ENCODE measurements around the gene GPR45. TPM values are rescaled to one million over a fixed set of nuclear protein-coding genes. Genes with fewer than 3 reads are reported as not detected.
A peak's percentile ranks its signal among the peaks of the same experiment; 100 is the strongest.
"Not testable (repeated sequence)": the region's sequence is repeated elsewhere in the genome, so short reads cannot be mapped to it uniquely, and the experiment has no call there.

The GPR45 gene
- total RNA-seq, 2 donors from 2014 or later = not detected

DNA sequence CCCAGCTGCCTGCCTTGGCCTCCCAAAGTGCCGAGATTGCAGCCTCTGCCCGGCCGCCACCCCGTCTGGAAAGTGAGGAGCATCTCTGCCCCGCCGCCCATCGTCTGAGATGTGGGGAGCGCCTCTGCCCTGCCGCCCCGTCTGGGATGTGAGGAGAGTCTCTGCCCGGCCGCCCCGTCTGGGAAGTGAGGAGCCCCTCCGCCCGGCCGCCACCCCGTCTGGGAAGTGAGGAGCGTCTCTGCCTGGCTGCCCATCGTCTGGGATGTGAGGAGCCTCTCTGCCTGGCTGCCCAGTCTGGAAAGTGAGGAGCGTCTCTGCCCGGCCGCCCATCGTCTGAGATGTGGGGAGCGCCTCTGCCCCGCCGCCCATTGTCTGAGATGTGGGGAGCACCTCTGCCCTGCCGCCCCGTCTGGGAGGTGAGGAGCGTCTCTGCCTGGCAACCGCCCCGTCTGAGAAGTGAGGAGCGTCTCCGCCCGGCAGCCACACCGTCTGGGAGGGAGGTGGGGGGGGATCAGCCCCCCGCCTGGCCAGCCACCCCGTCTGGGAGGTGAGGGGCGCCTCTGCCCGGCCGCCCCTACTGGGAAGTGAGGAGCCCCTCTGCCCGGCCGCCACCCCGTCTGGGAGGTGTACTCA, 9.6 kb downstream of the GPR45 start:
- DNase-seq; ATAC-seq; intact Hi-C loops (cut with DNase I): not testable (repeated sequence)

DNA sequence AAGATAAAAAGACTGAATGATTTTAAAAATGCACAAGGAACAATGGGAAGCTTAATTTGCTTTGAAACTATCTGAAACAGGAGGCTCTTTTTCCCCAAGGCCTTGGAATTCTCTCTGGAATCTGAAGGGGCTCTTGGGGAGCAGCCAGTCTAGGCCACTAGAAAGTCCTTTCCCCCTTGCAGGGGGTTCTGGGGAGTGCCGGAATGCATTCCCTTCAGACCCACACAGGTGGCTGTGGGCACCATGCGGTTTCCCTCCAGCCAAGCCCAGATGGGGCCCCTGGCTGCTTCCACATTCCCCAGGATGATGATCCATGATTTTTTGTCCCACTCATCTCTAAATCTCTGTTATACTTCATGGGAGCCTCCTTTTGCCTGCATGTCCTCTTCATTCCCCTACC, 10.7 kb downstream of the GPR45 start:
- ATAC-seq (no peak), DNase-seq (no peak)
- intact Hi-C loops (cut with DNase I) = no loop called here

DNA sequence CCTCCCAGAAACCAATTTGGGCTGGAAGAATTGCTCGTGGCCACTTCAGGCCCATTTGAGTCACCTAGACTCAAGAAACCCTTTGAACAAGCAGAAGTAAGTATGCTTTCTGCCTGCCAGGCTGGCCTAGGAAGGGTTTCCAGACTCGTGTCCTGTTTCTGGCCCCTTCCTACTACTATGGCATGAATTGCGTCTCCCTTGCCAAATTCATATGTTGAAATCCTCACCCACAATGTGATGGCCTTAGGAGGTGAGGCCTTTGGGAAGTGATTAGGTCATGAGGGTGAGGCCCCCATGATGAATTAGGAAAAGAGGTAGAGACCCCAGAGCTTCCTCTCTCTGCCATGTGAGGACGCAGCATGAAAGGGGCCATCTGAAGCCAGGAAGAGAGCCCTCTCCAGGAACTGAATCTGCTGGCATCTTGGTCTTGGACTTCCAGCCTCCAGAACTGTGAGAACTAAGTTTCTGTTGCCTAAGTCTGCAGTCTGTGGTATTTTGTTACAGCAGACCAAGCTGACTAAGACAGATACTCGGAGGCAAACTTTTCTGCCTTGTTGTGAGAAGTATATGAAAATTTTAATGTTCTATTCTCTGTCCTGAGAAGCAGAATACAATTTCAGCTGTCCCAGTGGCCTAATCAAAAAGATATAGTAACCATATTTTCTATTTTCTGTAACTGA, 13.1 kb downstream of the GPR45 start:
- intact Hi-C loops (cut with DNase I) = no loop called here
- DNase-seq (no peak), ATAC-seq (no peak)

- intact Hi-C loops (cut with DNase I) = no loop called here
- no peak for DNase-seq
- no peak for ATAC-seq
These were observed 14.4 kb downstream of the GPR45 start for GRCh38 chr2:105255979-105256378.

DNA sequence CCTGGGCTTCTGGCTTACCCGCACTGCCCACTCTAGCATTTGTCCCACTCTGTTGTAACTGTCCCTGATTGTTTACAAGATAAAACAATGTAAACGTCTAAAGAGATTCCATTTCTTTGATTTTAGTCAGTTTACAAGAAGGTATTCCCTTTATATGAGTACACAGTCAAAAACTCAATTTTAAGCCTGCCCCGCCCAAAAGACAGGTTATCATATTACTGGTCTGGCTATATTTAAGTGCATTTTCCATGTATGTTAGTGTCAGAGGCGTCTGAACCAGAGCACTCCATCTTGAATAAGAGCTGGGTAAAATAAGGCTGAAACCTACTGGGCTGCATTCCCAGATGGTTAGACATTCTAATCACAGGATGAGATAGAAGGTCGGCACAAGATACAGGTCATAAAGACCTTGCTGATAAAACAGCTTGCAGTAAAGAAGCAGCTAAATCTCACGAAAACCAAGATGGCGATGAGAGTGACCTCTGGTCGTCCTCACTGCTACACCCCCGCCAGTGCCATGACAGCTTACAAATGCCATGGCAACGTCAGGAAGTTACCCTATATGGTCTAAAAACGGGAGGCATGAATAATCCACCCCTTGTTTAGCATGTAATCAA, 15.0 kb downstream of the GPR45 start:
- intact Hi-C loops (cut with DNase I) = no loop called here
- no peak for ATAC-seq
- no peak for DNase-seq

- no peak for DNase-seq
- intact Hi-C loops (cut with DNase I) = no loop called here
- ATAC-seq = no peak
These were observed 16.4 kb downstream of the GPR45 start for GRCh38 chr2:105257981-105258380.

DNA sequence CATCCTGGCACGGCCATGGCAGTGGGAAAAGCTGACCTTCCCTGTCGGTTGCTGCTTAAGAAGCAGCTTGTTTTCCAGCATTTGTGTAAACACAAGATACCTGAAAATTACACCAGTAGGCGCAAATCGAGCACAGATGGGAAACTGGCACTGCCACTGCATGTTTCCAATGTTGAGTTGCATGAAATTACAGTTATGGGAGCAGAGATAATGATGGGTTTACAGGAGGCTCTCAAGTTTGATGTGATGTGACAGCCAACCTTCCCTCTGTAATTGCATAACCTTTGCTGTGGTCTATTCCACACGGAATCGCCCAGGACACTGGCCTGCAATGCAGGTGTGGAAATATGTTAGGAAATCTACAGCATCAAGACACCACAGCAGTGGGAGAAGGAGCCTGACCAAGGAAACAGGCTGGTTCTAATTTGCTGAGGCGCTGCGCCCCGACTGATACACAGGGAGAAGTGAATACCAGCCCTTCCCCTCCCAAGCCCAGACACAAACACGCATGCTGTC, 17.4 kb downstream of the GPR45 start:
- DNase-seq (no peak), ATAC-seq (no peak)
- intact Hi-C loops (cut with DNase I) = no loop called here

DNA sequence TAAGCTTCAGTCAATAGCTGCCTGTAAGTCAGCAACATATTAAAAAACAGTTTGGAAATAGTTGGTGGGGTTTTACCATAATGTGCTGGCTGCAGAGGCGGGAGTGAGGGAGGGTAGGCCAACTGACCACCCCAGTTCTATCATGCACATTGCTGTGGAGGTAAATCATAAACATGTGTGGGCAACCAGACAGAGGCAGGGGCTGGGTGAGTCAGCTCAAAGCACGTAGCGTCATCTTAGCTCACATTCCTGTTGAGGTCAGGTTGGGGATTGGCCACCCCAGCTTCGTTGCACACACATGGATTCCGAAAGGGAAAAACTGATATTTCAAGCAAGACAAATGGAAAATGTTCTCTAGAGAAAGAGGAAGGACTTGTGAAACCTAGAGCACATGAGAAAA, 19.5 kb downstream of the GPR45 start:
- DNase-seq = no peak
- intact Hi-C loops (cut with DNase I) = no loop called here
- ATAC-seq = peak in 1 of 2 donors; percentile 32

- intact Hi-C loops (cut with DNase I) = no loop called here
- no peak for DNase-seq
- ATAC-seq = no peak
These were observed 21.1 kb downstream of the GPR45 start for GRCh38 chr2:105262651-105263091.

- DNase-seq (no peak), ATAC-seq (no peak)
These were observed 27.9 kb downstream of the GPR45 start for GRCh38 chr2:105269426-105269825.

GRCh38 chr2:105271393-105272045, 30.0 kb downstream of the GPR45 start:
- intact Hi-C loops (cut with DNase I) = no loop called here
- DNase-seq (no peak), ATAC-seq (no peak)

More at GRCh38 chr2:105269426-105269825, 27.9 kb downstream of the GPR45 start:
- intact Hi-C loops (cut with DNase I) = no loop called here

DNA sequence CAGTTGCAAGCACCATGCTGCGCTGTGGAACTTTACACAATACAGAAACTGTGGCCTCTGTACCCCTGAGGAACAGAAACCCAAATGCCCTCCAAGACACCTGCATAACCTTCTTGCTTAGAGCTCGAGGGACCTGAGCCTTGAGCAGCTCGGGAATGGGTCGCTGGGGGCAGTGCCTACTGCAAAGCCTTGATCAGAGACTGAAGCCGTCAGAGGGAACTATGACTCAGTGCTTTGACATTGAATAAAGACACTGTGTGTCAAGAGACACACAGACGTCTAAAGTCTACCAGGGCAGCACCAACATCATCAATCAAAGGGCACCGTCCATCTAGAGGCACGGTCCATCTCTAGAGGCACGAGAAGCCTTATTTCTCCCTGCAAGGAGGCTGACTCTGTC, 30.6 kb downstream of the GPR45 start:
- no peak for ATAC-seq
- intact Hi-C loops (cut with DNase I) = no loop called here
- DNase-seq = no peak

- no peak for ATAC-seq
- intact Hi-C loops (cut with DNase I) = no loop called here
- no peak for DNase-seq
These were observed 32.5 kb downstream of the GPR45 start for GRCh38 chr2:105274046-105274445.

DNA sequence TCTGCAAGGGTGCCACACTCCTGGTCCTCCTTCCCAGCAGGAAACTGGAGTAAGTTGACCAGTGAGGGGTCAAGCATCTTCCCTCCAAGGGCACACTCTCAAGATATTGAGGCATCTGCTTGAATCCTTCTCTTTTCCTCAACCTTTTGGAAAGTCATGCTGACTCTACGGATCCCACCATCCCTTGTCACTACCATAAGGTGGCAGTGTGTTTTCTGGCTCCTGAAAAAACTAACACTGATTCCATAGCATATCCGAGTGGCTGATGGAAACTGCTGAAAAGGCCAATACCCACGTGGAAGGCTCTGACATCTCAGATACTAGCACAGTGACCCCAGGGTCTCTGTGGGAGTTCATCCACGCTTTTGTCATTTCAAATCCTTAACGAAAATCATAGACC, 37.1 kb downstream of the GPR45 start:
- intact Hi-C loops (cut with DNase I) = no loop called here
- ATAC-seq = no peak
- DNase-seq = no peak

DNA sequence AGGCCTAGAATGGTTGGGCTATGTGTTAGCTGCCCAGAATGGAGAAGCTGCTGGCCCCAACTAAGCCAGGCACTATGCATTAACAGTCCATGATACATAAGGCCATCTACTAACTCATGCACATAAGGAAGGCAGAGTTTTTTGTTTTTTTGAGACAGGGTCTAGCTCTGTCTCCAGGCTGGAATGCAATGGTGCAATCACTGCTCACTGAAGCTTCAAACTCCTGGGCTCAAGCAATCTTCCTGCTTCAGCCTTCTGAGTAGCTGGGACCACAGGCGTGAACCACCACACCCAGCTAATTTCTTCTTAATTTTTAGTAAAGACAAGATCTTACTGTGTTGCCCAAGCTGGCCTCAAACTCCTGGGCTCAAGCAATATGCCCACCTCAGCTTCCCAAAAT, 37.6 kb downstream of the GPR45 start:
- DNase-seq (no peak), ATAC-seq (no peak)
- intact Hi-C loops (cut with DNase I) = no loop called here

GRCh38 chr2:105280281-105280680, 38.7 kb downstream of the GPR45 start:
- no peak for ATAC-seq
- no peak for DNase-seq
- intact Hi-C loops (cut with DNase I) = no loop called here

DNA sequence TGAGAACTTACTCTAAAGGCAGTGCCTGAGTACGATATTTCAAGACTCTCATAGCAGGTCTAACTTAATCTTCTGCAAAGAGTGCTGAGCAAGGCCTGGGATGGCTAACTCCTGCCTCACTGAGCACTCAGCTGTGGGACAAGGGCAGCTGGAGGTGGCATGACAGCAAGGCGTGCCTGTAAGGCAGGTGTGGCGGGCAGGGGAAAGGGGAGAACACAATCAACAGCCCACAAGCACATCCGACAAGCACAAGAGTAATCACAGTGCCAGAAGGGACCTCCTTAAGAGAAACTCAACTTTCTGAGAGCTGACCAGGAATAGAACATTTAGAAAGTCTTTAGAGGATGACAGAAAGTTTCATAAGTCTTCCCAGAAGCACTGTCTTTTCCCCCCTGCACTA, 42.0 kb downstream of the GPR45 start:
- DNase-seq (no peak), ATAC-seq (no peak)
- intact Hi-C loops (cut with DNase I) = no loop called here

DNA sequence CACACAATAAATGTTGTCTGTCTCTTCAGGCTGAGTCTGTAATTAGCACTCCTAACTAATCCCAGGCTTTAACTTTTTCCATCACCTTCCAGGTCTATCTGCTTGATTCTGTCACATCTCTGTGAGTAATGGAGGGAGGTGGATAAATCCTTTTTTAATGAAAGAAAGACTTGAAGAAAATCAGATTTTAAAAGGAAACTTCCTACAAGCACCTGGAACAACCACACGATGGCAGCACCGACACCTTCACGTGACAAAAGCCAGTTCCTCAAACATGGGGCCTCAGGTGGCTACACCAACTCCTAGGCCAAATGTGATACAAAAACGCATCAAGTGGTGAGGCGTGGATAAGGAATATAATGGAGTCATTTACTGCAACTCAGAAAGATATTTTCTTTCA, 46.1 kb downstream of the GPR45 start:
- intact Hi-C loops (cut with DNase I) = no loop called here
- ATAC-seq (no peak), DNase-seq (no peak)

- ATAC-seq (no peak), DNase-seq (no peak)
- intact Hi-C loops (cut with DNase I) = no loop called here
These were observed 46.6 kb downstream of the GPR45 start for GRCh38 chr2:105288133-105288532.
